Cardiac muscle cell (in vitro differentiated cells and primary cell): ENCODE results near the gene SLC39A11. TPM values are rescaled to one million over a fixed set of nuclear protein-coding genes. Genes with fewer than 3 reads are reported as not detected.
A peak's percentile ranks its signal among the peaks of the same experiment; 100 is the strongest.

Source experiments
- DNase-seq, 2 donors: peaks; one replicate each; pipeline versions ENCODE4 v3.0.0 to v3.0.0-alpha.2; 2010 to 2017; ENCODE audit warnings: low read depth in 1 of 2, low spot score in 1 of 2
- H3K27ac ChIP-seq: fragments of 200-600 bp; sonication (generic); 2 replicates; pipeline ENCODE4 v1.5.1; 2016
- H3K27me3 ChIP-seq: fragments of 200-600 bp; sonication (generic); 2 replicates; pipeline ENCODE4 v1.6.0; 2016; ENCODE audit warnings: control low read depth
- H3K36me3 ChIP-seq: fragments of 200-600 bp; sonication (generic); 2 replicates; pipeline ENCODE4 v1.5.1; 2016; ENCODE audit warnings: control low read depth
- H3K4me1 ChIP-seq: fragments of 200-600 bp; sonication (generic); 2 replicates; pipeline ENCODE4 v1.8.1; 2017; ENCODE audit warnings: low read depth, mild to moderate bottlenecking, mixed run types
- H3K4me3 ChIP-seq: fragments of 200-600 bp; sonication (generic); 2 replicates; pipeline ENCODE4 v1.5.1; 2016; ENCODE audit warnings: mild to moderate bottlenecking
- H3K9me3 ChIP-seq: fragments of 200-600 bp; sonication (generic); 2 replicates; pipeline ENCODE4 v1.5.1; 2017; ENCODE audit warnings: low read depth, mild to moderate bottlenecking, control low read depth
- CTCF ChIP-seq: IDR thresholded peaks from 2 replicates; pipeline ENCODE4 v1.5.1; 2012; ENCODE audit warnings: low read depth, mild to moderate bottlenecking, low read length
- polyA plus RNA-seq: library from polyadenylated mRNA; unstranded; fragments of >200 nt; fragmentation: Nextera tagmentation; extraction: Ambion mirVana; gene quantifications from 2 replicates; pipeline ENCODE4 v1.2.1, GENCODE V29; 2016
- total RNA-seq: library from RNA; depleted of rRNA; stranded (reverse); fragments of >200 nt; gene quantifications from 2 replicates; pipeline ENCODE4 v1.2.3, GENCODE V29; 2016

Gene SLC39A11
- total and polyA plus RNA-seq, 2 experiments from 2014 or later, result 5.9 to 11.7 TPM

GRCh38 chr17:72662827-72663190, 429.7 kb downstream of the SLC39A11 start:
- Histone ChIP-seq H3K9me3 (no peaks in the 10 kb centered on the region), H3K27me3 (no peaks in the 10 kb centered on the region), H3K27ac (no peak overlapping the region), H3K4me1 (peaks cover 19% of the 10 kb centered on the region), H3K4me3 (no peak overlapping the region), H3K36me3 (no peaks in the 10 kb centered on the region)
- DNase-seq, result no peak
- TF ChIP-seq CTCF, result no peak

GRCh38 chr17:72661945-72662826, 430.3 kb downstream of the SLC39A11 start:
- H3K4me3 ChIP-seq, result no peak overlapping the region
- no peak overlapping the region for H3K27ac ChIP-seq
- H3K36me3 ChIP-seq, result no peaks in the 10 kb centered on the region
- H3K27me3 ChIP-seq, result no peaks in the 10 kb centered on the region
- TF ChIP-seq CTCF, result no peak
- peaks cover 19% of the 10 kb centered on the region for H3K4me1 ChIP-seq
- no peak for DNase-seq
- no peaks in the 10 kb centered on the region for H3K9me3 ChIP-seq

- no peaks in the 10 kb centered on the region for H3K36me3 ChIP-seq
- peaks cover 13% of the 10 kb centered on the region for H3K4me1 ChIP-seq
- TF ChIP-seq CTCF, result peak; percentile 13
- H3K9me3 ChIP-seq, result no peaks in the 10 kb centered on the region
- DNase-seq, result no peak
- no peak overlapping the region for H3K27ac ChIP-seq
- H3K27me3 ChIP-seq, result no peaks in the 10 kb centered on the region
- no peak overlapping the region for H3K4me3 ChIP-seq
These were observed 431.2 kb downstream of the SLC39A11 start for GRCh38 chr17:72661116-72661944.

- no peak for DNase-seq
These were observed 432.0 kb downstream of the SLC39A11 start for GRCh38 chr17:72660274-72661115.

More at GRCh38 chr17:72660274-72661115, 432.0 kb downstream of the SLC39A11 start:
- no peak overlapping the region for H3K27ac ChIP-seq
- TF ChIP-seq CTCF, result no peak
- no peaks in the 10 kb centered on the region for H3K36me3 ChIP-seq
- H3K4me1 ChIP-seq, result peaks cover 11% of the 10 kb centered on the region
- no peaks in the 10 kb centered on the region for H3K27me3 ChIP-seq
- no peaks in the 10 kb centered on the region for H3K9me3 ChIP-seq
- no peak overlapping the region for H3K4me3 ChIP-seq
